K562 (cell line): ENCODE data around the gene ENO2. TPM values are rescaled to one million over a fixed set of nuclear protein-coding genes. Genes with fewer than 3 reads are reported as not detected.

Experiments used
- ARID1B ChIP-seq: fragments of 450-650 bp; IDR thresholded peaks from 2 replicates; pipeline ENCODE4 v1.6.1; 2016; ENCODE audit warnings: antibody characterized with exemption, mild to moderate bottlenecking, inconsistent platforms
- CREM ChIP-seq: IDR thresholded peaks from 2 replicates; pipeline ENCODE4 v1.6.1; 2014; ENCODE audit warnings: antibody characterized with exemption, low read depth
- DACH1 ChIP-seq: fragments of 450-650 bp; IDR thresholded peaks from 2 replicates; pipeline ENCODE4 v1.6.1; 2018; ENCODE audit not compliant: partially characterized antibody
- HDAC3 ChIP-seq: fragments of 450-650 bp; IDR thresholded peaks from 2 replicates; pipeline ENCODE4 v1.6.1; 2018; ENCODE audit warnings: borderline replicate concordance, mild to moderate bottlenecking, moderate library complexity; ENCODE audit not compliant: partially characterized antibody
- JUND ChIP-seq, 2 experiments: IDR thresholded peaks; 2 replicates in 1 of 2; 3 replicates in 1 of 2; pipeline ENCODE4 v1.6.1; 2011; ENCODE audit warnings: borderline replicate concordance in 2 of 2, low read depth in 2 of 2, low read length in 2 of 2, improper control_type of control experiment in 1 of 2, missing biosample characterization in 1 of 2, missing genetic modification characterization in 1 of 2, missing genetic modification reagents in 1 of 2
- KDM4B ChIP-seq, 2 experiments: fragments of 450-650 bp in 1 of 2; sonication (generic) in 1 of 2; IDR thresholded peaks; 2 replicates each; pipeline ENCODE4 v1.6.1; 2016 to 2017; ENCODE audit warnings: borderline replicate concordance in 2 of 2, antibody characterized with exemption in 1 of 2, low read depth in 1 of 2, mild to moderate bottlenecking in 1 of 2
- MGA ChIP-seq: fragments of 450-650 bp; IDR thresholded peaks from 2 replicates; pipeline ENCODE4 v1.6.1; 2016; ENCODE audit warnings: mild to moderate bottlenecking, moderate library complexity
- NCOA2 ChIP-seq, 2 experiments: fragments of 450-650 bp; IDR thresholded peaks; 2 replicates each; pipeline ENCODE4 v1.6.1; 2018; ENCODE audit warnings: mild to moderate bottlenecking in 2 of 2, moderate library complexity in 1 of 2; ENCODE audit not compliant: partially characterized antibody in 2 of 2
- TOE1 ChIP-seq, 2 experiments: fragments of 450-650 bp in 1 of 2; sonication (generic) in 1 of 2; formaldehyde crosslinking in 1 of 2; IDR thresholded peaks; 2 replicates each; pipeline versions ENCODE4 v1.7.1 to v1.8.0; 2016 to 2022; ENCODE audit warnings: borderline replicate concordance in 2 of 2, mild to moderate bottlenecking in 2 of 2, antibody characterized with exemption in 1 of 2, inconsistent platforms in 1 of 2, low read depth in 1 of 2, missing genetic modification reagents in 1 of 2, moderate library complexity in 1 of 2
- ZBTB8A ChIP-seq: fragments of 450-650 bp; IDR thresholded peaks from 2 replicates; pipeline ENCODE4 v1.6.1; 2018; ENCODE audit warnings: mild to moderate bottlenecking, moderate library complexity; ENCODE audit not compliant: partially characterized antibody
- ZNF165 ChIP-seq: fragments of 250-450 bp; sonication (Bioruptor Pico); IDR thresholded peaks from 2 replicates; pipeline ENCODE4 v1.4.0; 2020; ENCODE audit warnings: borderline replicate concordance
- ZNF561 ChIP-seq: fragments of 450-650 bp; formaldehyde crosslinking; conservative IDR thresholded peaks from 2 replicates; pipeline ENCODE4 v1.4.0; 2020; ENCODE audit warnings: mild to moderate bottlenecking, moderate library complexity
- ZNF740 ChIP-seq, 3 experiments: fragments of 200-800 bp in 1 of 3; sonication (Bioruptor generic) in 1 of 3; sonication (generic) in 1 of 3; formaldehyde crosslinking in 1 of 3; IDR thresholded peaks; 2 replicates each; pipeline versions ENCODE4 v1.6.1 to v1.8.0; 2016 to 2022; ENCODE audit warnings: mild to moderate bottlenecking in 2 of 3, missing compliant biosample characterization in 2 of 3, missing genetic modification characterization in 2 of 3, missing genetic modification reagents in 1 of 3
- polyA plus RNA-seq, 8 experiments: library from polyadenylated mRNA; depleted of rRNA in 4 of 8; stranded (reverse) in 5 of 8; unstranded in 3 of 8; fragments of >200 nt; fragmentation: Nextera tagmentation in 2 of 8; fragmentation: Illumina TruSeq in 1 of 8; extraction: Ambion mirVana in 2 of 8; extraction: Trizol in 1 of 8; gene quantifications; 2 replicates each; pipeline versions ENCODE4 v1.2.1 to v1.2.3, GENCODE V29; 2011 to 2014; ENCODE audit warnings: inconsistent platforms in 1 of 8, missing spikeins in 1 of 8
- total RNA-seq, 7 experiments: library from RNA; depleted of rRNA in 6 of 7; stranded (reverse); fragments of >200 nt in 6 of 7; fragmentation: Illumina TruSeq in 2 of 7; extraction: Trizol in 2 of 7; gene quantifications; 2 replicates each; pipeline versions ENCODE4 v1.2.1 to v1.2.3, GENCODE V29; 2011 to 2021; ENCODE audit warnings: low replicate concordance in 1 of 7

Gene ENO2
- total and polyA plus RNA-seq, 9 of the 15 experiments (the other 6 are each of a cell fraction or from before 2014, with no cell fraction given), result 10.9 to 43.3 (median 21.0) TPM

GRCh38 chr12:6961278-6961694 lies 46.9 kb downstream of the ENO2 start (continued):
- TF ChIP-seq MGA, result peak; percentile 67
- TF ChIP-seq KDM4B (IDR thresholded peaks at IDR 0.05; ENCODE audit: borderline replicate concordance in 2 of 2, low read depth in 1 of 2), result no peak
- TF ChIP-seq ZNF740 (CRISPR knock-in tag; IDR thresholded peaks at IDR 0.05), result no peak
- no peak for TF ChIP-seq ZNF740 (tag; IDR thresholded peaks at IDR 0.05)
- TF ChIP-seq ARID1B, result peak; percentile 37
- TF ChIP-seq DACH1, result no peak
- no peak for TF ChIP-seq ZNF561
- TF ChIP-seq CREM, result peak; percentile 45
- TF ChIP-seq TOE1 (IDR thresholded peaks at IDR 0.05; ENCODE audit: borderline replicate concordance), result no peak
- TF ChIP-seq TOE1 (CRISPR knock-in tag; IDR thresholded peaks at IDR 0.05; ENCODE audit: borderline replicate concordance, low read depth), result no peak
- TF ChIP-seq HDAC3, result no peak
- TF ChIP-seq ZBTB8A, result no peak
- TF ChIP-seq JUND (IDR thresholded peaks at IDR 0.05; ENCODE audit: borderline replicate concordance, low read depth, low read length), result peak; percentile 52; the same call in 1 of the 2 replicates
- 0 out of 3 replicates have a peak, but pooled peaks have one; percentile 52 for TF ChIP-seq JUND (tag; IDR thresholded peaks at IDR 0.05; ENCODE audit: borderline replicate concordance, low read depth, low read length)
- TF ChIP-seq ZNF165 (CRISPR knock-in tag), result no peak
- no peak for TF ChIP-seq NCOA2 (IDR thresholded peaks at IDR 0.05; ENCODE audit: partially characterized antibody in 2 of 2)
